ENCODE results near the gene TMEM235. TPM values are rescaled to one million over a fixed set of nuclear protein-coding genes. Genes with fewer than 3 reads are reported as not detected.

TMEM235 gene
- total RNA-seq, 1 experiment from 2014 or later = not detected

GRCh38 chr17:78248051-78248914 lies 16.9 kb downstream of the TMEM235 start:
- H3K9me3 Mint-ChIP-seq (ENCODE audit: unreplicated experiment) = no peaks in the 10 kb centered on the region
- intact Hi-C loops (cut with micrococcal nuclease) = no loop called here
- no peaks in the 10 kb centered on the region for H3K27me3 Mint-ChIP-seq (ENCODE audit: insufficient read depth, unreplicated experiment)
- no peaks in the 10 kb centered on the region for H3K36me3 Mint-ChIP-seq (ENCODE audit: insufficient read depth, unreplicated experiment)
- TF ChIP-seq, protein P1, sequence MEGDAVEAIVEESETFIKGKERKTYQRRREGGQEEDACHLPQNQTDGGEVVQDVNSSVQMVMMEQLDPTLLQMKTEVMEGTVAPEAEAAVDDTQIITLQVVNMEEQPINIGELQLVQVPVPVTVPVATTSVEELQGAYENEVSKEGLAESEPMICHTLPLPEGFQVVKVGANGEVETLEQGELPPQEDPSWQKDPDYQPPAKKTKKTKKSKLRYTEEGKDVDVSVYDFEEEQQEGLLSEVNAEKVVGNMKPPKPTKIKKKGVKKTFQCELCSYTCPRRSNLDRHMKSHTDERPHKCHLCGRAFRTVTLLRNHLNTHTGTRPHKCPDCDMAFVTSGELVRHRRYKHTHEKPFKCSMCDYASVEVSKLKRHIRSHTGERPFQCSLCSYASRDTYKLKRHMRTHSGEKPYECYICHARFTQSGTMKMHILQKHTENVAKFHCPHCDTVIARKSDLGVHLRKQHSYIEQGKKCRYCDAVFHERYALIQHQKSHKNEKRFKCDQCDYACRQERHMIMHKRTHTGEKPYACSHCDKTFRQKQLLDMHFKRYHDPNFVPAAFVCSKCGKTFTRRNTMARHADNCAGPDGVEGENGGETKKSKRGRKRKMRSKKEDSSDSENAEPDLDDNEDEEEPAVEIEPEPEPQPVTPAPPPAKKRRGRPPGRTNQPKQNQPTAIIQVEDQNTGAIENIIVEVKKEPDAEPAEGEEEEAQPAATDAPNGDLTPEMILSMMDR (IDR thresholded peaks at IDR 0.05; ENCODE audit: unreplicated experiment) = no peak
- H3K27ac Mint-ChIP-seq (ENCODE audit: low read depth, unreplicated experiment) = no peak overlapping the region
- peaks cover 6% of the 10 kb centered on the region for H3K4me1 Mint-ChIP-seq (ENCODE audit: insufficient read depth, unreplicated experiment)
- no peak for DNase-seq (ENCODE audit: unreplicated experiment)
- H3K4me3 Mint-ChIP-seq (ENCODE audit: unreplicated experiment) = no peak overlapping the region
- ChIA-PET CTCF (interaction anchor here (0.6 to 5.0 kb wide), 7 partner anchors 10 to 496 kb away, joined by 3 to 54 read pairs (median 5); partner anchors contain the start of gene PGS1), POLR2A (no interaction called here)
- BruUV-seq (replicated peaks) = no TSS peak

DNA sequence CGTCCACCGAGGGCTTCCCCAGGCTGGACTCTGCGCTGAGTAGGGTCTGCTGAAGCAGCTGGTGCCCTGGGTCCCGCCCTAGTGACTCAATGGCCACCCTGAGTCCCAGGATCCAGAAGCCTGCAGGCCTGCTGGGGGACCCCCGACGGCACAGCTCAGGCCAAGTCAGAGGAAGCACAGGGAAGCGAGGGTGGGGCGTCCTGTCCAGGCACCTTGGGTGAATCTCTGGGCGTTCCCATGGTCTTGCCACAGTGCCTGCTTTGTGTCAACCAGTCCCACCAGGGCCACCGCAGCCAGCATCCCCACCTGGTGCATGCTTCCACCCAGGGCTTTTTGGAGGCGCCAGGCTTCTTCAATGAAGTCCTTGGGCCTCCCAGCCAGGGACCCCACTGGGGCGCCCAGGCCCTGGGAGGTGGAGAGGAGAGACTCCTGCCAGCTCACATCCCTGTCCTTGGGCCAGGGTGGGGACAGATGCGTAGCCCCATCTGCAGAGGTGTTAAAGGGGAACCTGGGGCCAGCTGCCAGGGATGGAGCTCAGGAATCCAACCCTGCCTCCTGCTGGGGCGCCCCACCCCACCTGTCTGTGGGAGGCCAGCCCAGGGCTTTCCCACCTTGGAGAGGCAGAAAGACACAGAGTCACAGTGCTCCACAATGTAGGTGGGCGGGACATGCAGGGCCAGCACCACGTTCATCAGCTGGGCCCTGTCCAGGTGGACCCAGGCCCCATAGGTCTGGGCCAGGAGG lies 17.8 kb downstream of the TMEM235 start:
- ChIA-PET CTCF (interaction anchor here (0.5 to 5.0 kb wide), 14 partner anchors 8 to 174 kb away, joined by 3 to 54 read pairs (median 4); no protein-coding TSS in a partner anchor), POLR2A (interaction anchor here (1.2 kb wide), 1 partner anchor 133 kb away, joined by 3 read pairs; no protein-coding TSS in a partner anchor)
- intact Hi-C loops (cut with micrococcal nuclease) = no loop called here
- H3K4me1 Mint-ChIP-seq (ENCODE audit: insufficient read depth, unreplicated experiment) = peaks cover 6% of the 10 kb centered on the region
- H3K27ac Mint-ChIP-seq (ENCODE audit: low read depth, unreplicated experiment) = no peak overlapping the region
- no TSS peak for BruUV-seq (replicated peaks)
- H3K36me3 Mint-ChIP-seq (ENCODE audit: insufficient read depth, unreplicated experiment) = no peaks in the 10 kb centered on the region
- DNase-seq (ENCODE audit: unreplicated experiment) = no peak
- H3K9me3 Mint-ChIP-seq (ENCODE audit: unreplicated experiment) = peaks cover 1% of the 10 kb centered on the region
- TF ChIP-seq, protein P1 (IDR thresholded peaks at IDR 0.05; ENCODE audit: unreplicated experiment) = no peak
- no peaks in the 10 kb centered on the region for H3K27me3 Mint-ChIP-seq (ENCODE audit: insufficient read depth, unreplicated experiment)
- H3K4me3 Mint-ChIP-seq (ENCODE audit: unreplicated experiment) = no peak overlapping the region

- POLR2A ChIA-PET = interaction anchor here (1.2 kb wide), 1 partner anchor 134 kb away, joined by 3 read pairs; no protein-coding TSS in a partner anchor
- H3K4me1 Mint-ChIP-seq (ENCODE audit: insufficient read depth, unreplicated experiment) = peaks cover 12% of the 10 kb centered on the region
Observed at GRCh38 chr17:78249818-78250806, 18.7 kb downstream of the TMEM235 start.

More at GRCh38 chr17:78249818-78250806, 18.7 kb downstream of the TMEM235 start:
- CTCF ChIA-PET = interaction anchor here (0.5 to 5.0 kb wide), 46 partner anchors 9 to 893 kb away, joined by 3 to 54 read pairs (median 4); no protein-coding TSS in a partner anchor
- no peak overlapping the region for H3K27ac Mint-ChIP-seq (ENCODE audit: low read depth, unreplicated experiment)
- H3K27me3 Mint-ChIP-seq (ENCODE audit: insufficient read depth, unreplicated experiment) = no peaks in the 10 kb centered on the region
- intact Hi-C loops (cut with micrococcal nuclease) = no loop called here
- no peak overlapping the region for H3K4me3 Mint-ChIP-seq (ENCODE audit: unreplicated experiment)
- no peak for DNase-seq (ENCODE audit: unreplicated experiment)
- H3K36me3 Mint-ChIP-seq (ENCODE audit: insufficient read depth, unreplicated experiment) = no peaks in the 10 kb centered on the region
- peaks cover 7% of the 10 kb centered on the region for H3K9me3 Mint-ChIP-seq (ENCODE audit: unreplicated experiment)
- TF ChIP-seq, protein P1 (IDR thresholded peaks at IDR 0.05; ENCODE audit: unreplicated experiment) = no peak
- BruUV-seq (replicated peaks) = no TSS peak
